Measurements from ENCODE around the gene SPNS3. TPM values are rescaled to one million over a fixed set of nuclear protein-coding genes. Genes with fewer than 3 reads are reported as not detected.

The SPNS3 gene
- total RNA-seq, 4 donors from 2014 or later: not detected

DNA sequence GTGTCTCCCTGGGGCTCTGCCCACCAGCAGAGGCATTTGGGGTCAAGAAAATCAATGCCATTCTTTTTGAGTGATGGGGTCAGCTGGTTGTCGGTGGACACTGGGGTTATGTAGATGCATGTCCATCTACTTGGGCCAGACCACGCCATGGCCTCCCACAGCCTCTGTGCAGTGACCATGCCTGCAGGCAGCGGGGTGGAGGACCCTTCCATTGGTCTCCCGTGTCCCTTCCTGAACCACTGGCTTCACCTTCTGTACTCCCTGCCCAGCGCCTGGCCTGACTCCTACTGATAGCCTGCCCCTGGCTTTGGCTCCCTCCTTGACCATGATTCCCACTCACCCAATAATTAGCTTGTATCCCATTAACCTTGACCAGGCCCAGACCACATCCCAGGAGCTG lies 28.0 kb upstream of the SPNS3 start:
- in situ Hi-C loops (cut with MboI; ENCODE audit: low sequenced_read_pairs in 4 of 4) (no loop called here), intact Hi-C loops (cut with DNase I; ENCODE audit: low total_unique reads) (no loop called here)
- no peak for ATAC-seq
- DNase-seq: no peak
- no peak overlapping the region for H3K27ac ChIP-seq
- no peaks in the 10 kb centered on the region for H3K9me3 ChIP-seq
- no peaks in the 10 kb centered on the region for H3K27me3 ChIP-seq
- no peaks in the 10 kb centered on the region for H3K4me1 ChIP-seq
- TF ChIP-seq, protein P1, sequence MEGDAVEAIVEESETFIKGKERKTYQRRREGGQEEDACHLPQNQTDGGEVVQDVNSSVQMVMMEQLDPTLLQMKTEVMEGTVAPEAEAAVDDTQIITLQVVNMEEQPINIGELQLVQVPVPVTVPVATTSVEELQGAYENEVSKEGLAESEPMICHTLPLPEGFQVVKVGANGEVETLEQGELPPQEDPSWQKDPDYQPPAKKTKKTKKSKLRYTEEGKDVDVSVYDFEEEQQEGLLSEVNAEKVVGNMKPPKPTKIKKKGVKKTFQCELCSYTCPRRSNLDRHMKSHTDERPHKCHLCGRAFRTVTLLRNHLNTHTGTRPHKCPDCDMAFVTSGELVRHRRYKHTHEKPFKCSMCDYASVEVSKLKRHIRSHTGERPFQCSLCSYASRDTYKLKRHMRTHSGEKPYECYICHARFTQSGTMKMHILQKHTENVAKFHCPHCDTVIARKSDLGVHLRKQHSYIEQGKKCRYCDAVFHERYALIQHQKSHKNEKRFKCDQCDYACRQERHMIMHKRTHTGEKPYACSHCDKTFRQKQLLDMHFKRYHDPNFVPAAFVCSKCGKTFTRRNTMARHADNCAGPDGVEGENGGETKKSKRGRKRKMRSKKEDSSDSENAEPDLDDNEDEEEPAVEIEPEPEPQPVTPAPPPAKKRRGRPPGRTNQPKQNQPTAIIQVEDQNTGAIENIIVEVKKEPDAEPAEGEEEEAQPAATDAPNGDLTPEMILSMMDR (IDR thresholded peaks at IDR 0.05 in 4 of 5, conservative IDR thresholded peaks at IDR 0.05 in 1 of 5): no peak
- TF ChIP-seq POLR2A (IDR thresholded peaks at IDR 0.05): no peak
- no peaks in the 10 kb centered on the region for H3K36me3 ChIP-seq
- H3K4me3 ChIP-seq: no peak overlapping the region

DNA sequence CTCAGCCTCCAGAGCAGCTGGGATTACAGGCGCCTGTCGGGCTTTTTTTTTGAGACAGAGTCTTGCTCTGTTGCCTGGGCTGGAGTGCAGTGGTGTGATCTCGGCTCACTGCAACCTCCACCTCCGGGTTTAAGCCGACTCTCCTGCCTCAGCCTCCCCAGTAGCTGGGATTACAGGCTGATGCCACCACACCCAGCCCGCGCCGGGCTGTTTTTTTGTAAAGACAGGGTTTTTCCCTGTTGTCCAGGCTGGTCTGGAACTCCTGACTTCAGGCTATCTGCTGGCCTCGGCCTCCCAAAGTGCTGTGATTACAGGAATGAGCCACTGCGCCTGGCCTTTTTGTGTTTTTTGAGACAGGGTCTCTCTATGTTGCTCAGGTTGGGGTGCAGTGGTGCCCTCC lies 27.4 kb upstream of the SPNS3 start:
- Histone ChIP-seq H3K9me3 (no peaks in the 10 kb centered on the region), H3K4me1 (no peaks in the 10 kb centered on the region), H3K27me3 (no peaks in the 10 kb centered on the region), H3K36me3 (no peaks in the 10 kb centered on the region), H3K27ac (no peak overlapping the region), H3K4me3 (no peak overlapping the region)
- in situ Hi-C loops (cut with MboI; ENCODE audit: low sequenced_read_pairs in 4 of 4) (no loop called here), intact Hi-C loops (cut with DNase I; ENCODE audit: low total_unique reads) (no loop called here)
- TF ChIP-seq POLR2A (IDR thresholded peaks at IDR 0.05): no peak
- TF ChIP-seq, protein P1 (IDR thresholded peaks at IDR 0.05 in 4 of 5, conservative IDR thresholded peaks at IDR 0.05 in 1 of 5): no peak
- DNase-seq: no peak
- no peak for ATAC-seq

DNA sequence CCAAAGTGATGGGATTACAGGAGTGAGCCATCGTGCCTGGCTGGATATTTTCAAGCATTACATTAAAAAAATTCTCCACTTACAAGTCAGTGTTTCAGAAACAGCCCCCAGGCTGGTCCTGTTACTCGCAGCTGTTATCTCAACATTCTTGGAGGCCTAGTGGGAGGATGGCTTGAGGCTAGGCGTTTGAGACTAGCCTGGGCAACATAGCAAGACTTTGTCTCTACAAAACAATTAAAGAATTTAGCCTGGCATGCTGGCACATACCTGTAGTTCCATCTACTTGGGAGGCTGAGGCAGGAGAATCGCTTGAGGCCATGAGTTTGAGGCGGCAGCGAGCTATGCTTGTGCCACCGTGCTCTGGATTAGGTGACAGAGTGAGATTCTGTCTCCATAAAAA lies 26.5 kb upstream of the SPNS3 start:
- no peaks in the 10 kb centered on the region for H3K4me1 ChIP-seq
- in situ Hi-C loops (cut with MboI; ENCODE audit: low sequenced_read_pairs in 4 of 4): no loop called here

DNA sequence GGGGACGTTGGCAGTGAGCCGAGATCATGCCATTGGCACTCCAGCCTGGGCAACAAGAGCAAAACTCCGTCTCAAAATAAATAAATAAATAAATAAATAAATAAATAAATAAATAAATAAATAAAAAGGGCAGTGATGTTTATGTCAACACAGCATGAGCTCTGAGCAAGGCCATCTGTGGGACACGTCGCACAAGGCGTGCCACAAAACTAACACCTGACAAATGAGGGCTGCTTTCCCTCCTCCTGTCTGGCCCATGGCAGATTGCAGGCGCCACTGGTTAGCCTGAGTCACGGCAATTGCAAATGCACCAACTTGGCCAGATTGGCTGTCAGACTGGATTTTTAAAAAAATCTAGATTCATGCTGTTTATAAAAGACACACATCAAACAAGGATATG lies 25.9 kb upstream of the SPNS3 start:
- no peak overlapping the region for H3K27ac ChIP-seq
- H3K36me3 ChIP-seq: no peaks in the 10 kb centered on the region
- no peaks in the 10 kb centered on the region for H3K4me1 ChIP-seq
- intact Hi-C loops (cut with DNase I; ENCODE audit: low total_unique reads) (no loop called here), in situ Hi-C loops (cut with MboI; ENCODE audit: low sequenced_read_pairs in 4 of 4) (no loop called here)
- DNase-seq: peak in 1 of 2 donors; percentile 20
- ATAC-seq: no peak
- H3K4me3 ChIP-seq: no peak overlapping the region
- no peaks in the 10 kb centered on the region for H3K9me3 ChIP-seq
- TF ChIP-seq, protein P1 (IDR thresholded peaks at IDR 0.05 in 4 of 5, conservative IDR thresholded peaks at IDR 0.05 in 1 of 5): no peak
- TF ChIP-seq POLR2A (IDR thresholded peaks at IDR 0.05): no peak
- H3K27me3 ChIP-seq: no peaks in the 10 kb centered on the region

More for the DNA sequence above, 26.5 kb upstream of the SPNS3 start:
- ATAC-seq (no peak), DNase-seq (no peak)
- no peaks in the 10 kb centered on the region for H3K36me3 ChIP-seq
- TF ChIP-seq, protein P1 (IDR thresholded peaks at IDR 0.05 in 4 of 5, conservative IDR thresholded peaks at IDR 0.05 in 1 of 5): no peak
- TF ChIP-seq POLR2A (IDR thresholded peaks at IDR 0.05): no peak
- H3K9me3 ChIP-seq: no peaks in the 10 kb centered on the region
- H3K27me3 ChIP-seq: no peaks in the 10 kb centered on the region
- H3K4me3 ChIP-seq: no peak overlapping the region
- intact Hi-C loops (cut with DNase I; ENCODE audit: low total_unique reads): no loop called here
- no peak overlapping the region for H3K27ac ChIP-seq

DNA sequence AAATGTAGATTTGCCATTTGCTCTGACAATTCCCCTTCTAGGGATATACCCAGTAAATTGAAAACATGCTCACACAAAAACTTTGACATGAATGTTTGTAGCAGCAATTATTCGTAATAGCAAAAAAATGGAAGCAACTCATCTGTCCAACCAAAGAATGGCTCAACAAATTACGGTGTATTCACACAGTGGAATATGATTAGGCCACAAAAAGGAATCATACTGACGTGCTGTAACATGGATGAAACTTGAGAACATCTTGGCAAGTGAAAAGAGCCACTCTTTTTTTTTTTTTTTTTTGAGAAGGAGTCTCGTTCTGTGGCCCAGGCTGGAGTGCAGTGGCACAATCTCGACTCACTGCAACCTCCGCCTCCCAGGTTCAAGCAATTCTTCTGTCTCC lies 24.1 kb upstream of the SPNS3 start:
- Histone ChIP-seq H3K36me3 (no peaks in the 10 kb centered on the region), H3K27me3 (no peaks in the 10 kb centered on the region), H3K4me1 (no peaks in the 10 kb centered on the region), H3K27ac (no peak overlapping the region), H3K4me3 (no peak overlapping the region), H3K9me3 (no peaks in the 10 kb centered on the region)
- in situ Hi-C loops (cut with MboI; ENCODE audit: low sequenced_read_pairs in 4 of 4): loop anchor here in 1 of 4 donors (10.0 kb wide), 1 partner anchor 205 kb away; no protein-coding TSS in a partner anchor
- TF ChIP-seq, protein P1 (IDR thresholded peaks at IDR 0.05 in 4 of 5, conservative IDR thresholded peaks at IDR 0.05 in 1 of 5): no peak
- no peak for TF ChIP-seq POLR2A (IDR thresholded peaks at IDR 0.05)
- intact Hi-C loops (cut with DNase I; ENCODE audit: low total_unique reads): loop anchor here (5.0 kb wide), 2 partner anchors 42 to 97 kb away; partner anchors contain the start of gene UBE2G1
- peak; percentile 54 to 71 for ATAC-seq
- no peak for DNase-seq

All from gastrocnemius medialis (tissue), 4 donors.